Mesothelial cell of epicardium (in vitro differentiated cells): ENCODE measurements around the gene PARP4. TPM values are rescaled to one million over a fixed set of nuclear protein-coding genes. Genes with fewer than 3 reads are reported as not detected.
A peak's percentile ranks its signal among the peaks of the same experiment; 100 is the strongest.
"Not testable (repeated sequence)": the region's sequence is repeated elsewhere in the genome, so short reads cannot be mapped to it uniquely, and the experiment has no call there.

Experiments
- DNase-seq, 2 experiments: peaks; one replicate each; pipeline ENCODE4 v3.0.0; 2021; ENCODE audit warnings: low spot score in 2 of 2; ENCODE audit not compliant: unreplicated experiment in 2 of 2
- H3K27ac Mint-ChIP-seq: 2 replicates; pipeline ENCODE4 v1.8.0; 2021; ENCODE audit warnings: mixed read lengths
- H3K27me3 Mint-ChIP-seq: 2 replicates; pipeline ENCODE4 v1.8.0; 2021; ENCODE audit warnings: low read depth, mixed read lengths
- H3K36me3 Mint-ChIP-seq: 2 replicates; pipeline ENCODE4 v1.8.0; 2021; ENCODE audit warnings: mixed read lengths
- H3K4me1 Mint-ChIP-seq: 2 replicates; pipeline ENCODE4 v1.8.0; 2021; ENCODE audit warnings: mixed read lengths
- H3K4me3 Mint-ChIP-seq: 2 replicates; pipeline ENCODE4 v1.8.0; 2021; ENCODE audit warnings: mild to moderate bottlenecking, moderate library complexity, mixed read lengths
- H3K9me3 Mint-ChIP-seq: 2 replicates; pipeline ENCODE4 v1.8.0; 2021; ENCODE audit warnings: mixed read lengths
- total RNA-seq: library from RNA; stranded (reverse); gene quantifications from 3 replicates; pipeline ENCODE4 v1.2.1, GENCODE V29; 2021
- TF ChIP-seq, protein P1 (sequence below): fragments of 200-600 bp; sonication (generic); IDR thresholded peaks from one replicate; pipeline ENCODE4 v1.5.0; 2021; ENCODE audit warnings: antibody characterized with exemption; ENCODE audit not compliant: unreplicated experiment

The PARP4 gene
- 42.8 to 44.2 TPM (median 43.1 TPM) in 3 replicates for total RNA-seq

DNA sequence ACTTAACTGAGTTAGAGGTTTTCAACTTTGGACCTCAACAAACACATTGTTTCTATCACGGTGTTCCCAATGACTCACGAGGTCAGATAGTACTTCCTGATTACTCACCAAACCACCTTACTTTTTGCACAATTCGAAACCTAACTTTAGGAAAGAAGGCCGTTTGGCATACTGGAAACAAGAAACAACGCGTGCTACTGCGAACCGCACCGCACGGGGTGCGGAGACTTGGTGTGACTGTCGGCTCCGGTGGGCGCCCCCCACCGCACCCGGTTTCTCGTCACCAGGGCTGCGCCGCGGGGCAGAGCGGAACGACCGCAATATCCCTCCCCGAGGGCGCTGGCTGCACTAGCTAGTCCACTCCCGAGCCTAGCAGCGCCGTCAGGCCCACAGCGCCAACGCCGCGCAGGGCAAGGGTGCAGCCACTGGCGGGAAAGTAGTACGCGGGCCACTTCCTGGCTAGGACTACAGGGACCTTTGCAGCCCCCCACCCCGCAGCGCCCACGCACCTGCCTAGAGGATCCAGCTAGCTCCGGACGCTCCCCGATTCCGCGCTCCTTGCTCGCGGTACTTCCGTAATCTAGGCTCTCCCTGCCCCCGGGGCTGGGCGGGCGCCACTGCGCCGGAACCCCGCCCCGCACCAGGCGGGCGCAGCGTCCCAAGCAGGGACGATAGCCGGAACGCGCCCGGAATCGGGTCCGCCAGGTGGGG lies at the start of gene PARP4:
Gene PARP4 (minus strand): TSS at position 582 of the 711 bp plus-strand sequence. CDS start 9,002 bp downstream, outside the sequence.
- Mint-ChIP-seq H3K4me1 (peaks cover 21% of the 10 kb centered on the region), H3K36me3 (peaks cover 6% of the 10 kb centered on the region), H3K9me3 (no peaks in the 10 kb centered on the region), H3K27me3 (peaks cover 5% of the 10 kb centered on the region), H3K27ac (peak within 1 kb of the TSS; percentile 84), H3K4me3 (peak within 1 kb of the TSS; percentile 76)
- peak; percentile 53 to 78 for DNase-seq
- TF ChIP-seq, protein P1, sequence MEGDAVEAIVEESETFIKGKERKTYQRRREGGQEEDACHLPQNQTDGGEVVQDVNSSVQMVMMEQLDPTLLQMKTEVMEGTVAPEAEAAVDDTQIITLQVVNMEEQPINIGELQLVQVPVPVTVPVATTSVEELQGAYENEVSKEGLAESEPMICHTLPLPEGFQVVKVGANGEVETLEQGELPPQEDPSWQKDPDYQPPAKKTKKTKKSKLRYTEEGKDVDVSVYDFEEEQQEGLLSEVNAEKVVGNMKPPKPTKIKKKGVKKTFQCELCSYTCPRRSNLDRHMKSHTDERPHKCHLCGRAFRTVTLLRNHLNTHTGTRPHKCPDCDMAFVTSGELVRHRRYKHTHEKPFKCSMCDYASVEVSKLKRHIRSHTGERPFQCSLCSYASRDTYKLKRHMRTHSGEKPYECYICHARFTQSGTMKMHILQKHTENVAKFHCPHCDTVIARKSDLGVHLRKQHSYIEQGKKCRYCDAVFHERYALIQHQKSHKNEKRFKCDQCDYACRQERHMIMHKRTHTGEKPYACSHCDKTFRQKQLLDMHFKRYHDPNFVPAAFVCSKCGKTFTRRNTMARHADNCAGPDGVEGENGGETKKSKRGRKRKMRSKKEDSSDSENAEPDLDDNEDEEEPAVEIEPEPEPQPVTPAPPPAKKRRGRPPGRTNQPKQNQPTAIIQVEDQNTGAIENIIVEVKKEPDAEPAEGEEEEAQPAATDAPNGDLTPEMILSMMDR, result no peak

DNA sequence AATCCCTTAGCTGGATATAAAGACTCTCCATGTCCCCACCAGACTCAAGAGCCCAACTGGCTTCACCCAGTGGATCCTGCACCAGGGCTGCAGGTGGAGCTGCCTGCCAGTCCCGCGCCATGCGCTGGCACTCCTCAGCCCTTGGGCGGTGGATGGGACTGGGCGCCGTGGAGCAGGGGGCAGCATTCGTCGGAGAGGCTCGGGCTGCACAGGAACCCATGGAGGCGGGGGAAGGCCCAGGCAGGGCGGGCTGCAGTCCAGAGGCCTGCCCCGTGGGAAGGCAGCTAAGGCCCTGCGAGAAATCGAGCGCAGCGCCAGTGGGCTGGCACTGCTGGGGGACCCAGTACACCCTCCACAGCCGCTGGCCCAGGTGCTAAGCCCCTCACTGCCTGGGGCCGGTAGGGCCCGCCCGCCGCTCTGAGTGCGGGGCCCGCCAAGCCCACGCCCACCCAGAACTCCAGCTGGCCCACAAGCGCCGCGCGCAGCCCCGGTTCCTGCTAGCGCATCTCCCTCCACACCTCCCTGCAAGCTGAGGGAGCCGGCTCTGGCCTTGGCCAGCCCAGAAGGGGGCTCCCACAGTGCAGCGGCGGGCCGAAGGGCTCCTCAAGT lies 48.1 kb upstream of the PARP4 start:
- H3K9me3 Mint-ChIP-seq, H3K27me3 Mint-ChIP-seq, H3K27ac Mint-ChIP-seq, H3K4me1 Mint-ChIP-seq, H3K36me3 Mint-ChIP-seq, DNase-seq, H3K4me3 Mint-ChIP-seq: not testable (repeated sequence)

DNA sequence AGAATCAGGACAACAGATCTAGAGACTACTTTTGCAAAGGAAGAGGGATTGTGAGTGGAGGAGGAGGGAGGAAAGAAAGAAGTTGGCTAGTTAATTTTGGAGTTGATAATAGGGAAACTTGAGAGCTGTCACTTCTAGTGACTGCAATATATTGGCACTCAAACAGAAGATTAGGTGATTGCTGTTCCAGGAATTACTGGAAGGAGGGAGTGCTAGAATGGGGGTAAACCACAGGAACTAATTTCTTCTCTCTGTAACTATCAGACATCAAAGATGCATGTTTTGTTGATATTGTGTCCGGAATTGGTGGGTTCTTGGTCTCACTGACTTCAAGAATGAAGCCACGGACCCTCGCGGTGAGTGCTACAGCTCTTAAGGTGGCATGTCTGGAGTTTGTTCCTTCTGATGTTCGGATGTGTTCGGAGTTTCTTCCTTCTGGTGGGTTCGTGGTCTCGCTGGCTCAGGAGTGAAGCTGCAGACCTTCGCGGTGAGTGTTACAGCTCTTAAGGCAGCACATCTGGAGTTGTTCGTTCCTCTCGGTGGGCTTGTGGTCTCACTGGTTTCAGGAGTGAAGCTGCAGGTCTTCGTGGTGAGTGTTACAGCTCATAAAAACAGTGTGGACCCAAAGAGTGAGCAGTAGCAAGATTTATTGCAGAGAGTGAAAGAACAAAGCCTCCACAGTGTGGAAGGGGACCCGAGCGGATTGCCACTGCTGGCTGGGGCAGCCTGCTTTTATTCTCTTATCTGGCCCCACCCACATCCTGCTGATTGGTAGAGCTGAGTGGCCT lies 47.0 kb upstream of the PARP4 start:
- not testable (repeated sequence) for H3K4me3 Mint-ChIP-seq, H3K27ac Mint-ChIP-seq, H3K36me3 Mint-ChIP-seq, H3K4me1 Mint-ChIP-seq, H3K9me3 Mint-ChIP-seq, DNase-seq, H3K27me3 Mint-ChIP-seq

DNA sequence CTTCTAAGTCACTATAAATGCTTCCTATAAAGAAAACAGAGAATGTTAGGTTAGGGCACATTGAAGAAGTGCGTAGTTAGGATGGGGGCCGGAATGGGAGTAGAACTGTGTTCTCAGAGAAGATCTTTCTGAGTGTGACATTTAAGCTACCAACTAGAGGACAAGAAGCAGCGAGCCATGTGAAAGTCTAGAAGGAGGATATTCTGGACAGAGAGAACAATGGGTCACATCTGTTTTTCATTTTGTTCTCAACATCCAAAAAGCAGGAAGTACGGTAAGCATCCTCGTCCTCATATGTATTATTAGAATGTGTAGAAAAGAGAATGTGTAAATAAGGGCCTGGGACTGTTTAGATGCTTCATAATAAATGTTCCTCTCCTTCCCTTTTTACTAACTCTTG lies 44.5 kb upstream of the PARP4 start:
- TF ChIP-seq, protein P1, result no peak
- Mint-ChIP-seq H3K27me3 (peaks cover 14% of the 10 kb centered on the region), H3K36me3 (no peaks in the 10 kb centered on the region), H3K4me3 (no peak overlapping the region), H3K9me3 (peaks cover 12% of the 10 kb centered on the region), H3K27ac (no peak overlapping the region), H3K4me1 (no peaks in the 10 kb centered on the region)
- DNase-seq, result no peak

DNA sequence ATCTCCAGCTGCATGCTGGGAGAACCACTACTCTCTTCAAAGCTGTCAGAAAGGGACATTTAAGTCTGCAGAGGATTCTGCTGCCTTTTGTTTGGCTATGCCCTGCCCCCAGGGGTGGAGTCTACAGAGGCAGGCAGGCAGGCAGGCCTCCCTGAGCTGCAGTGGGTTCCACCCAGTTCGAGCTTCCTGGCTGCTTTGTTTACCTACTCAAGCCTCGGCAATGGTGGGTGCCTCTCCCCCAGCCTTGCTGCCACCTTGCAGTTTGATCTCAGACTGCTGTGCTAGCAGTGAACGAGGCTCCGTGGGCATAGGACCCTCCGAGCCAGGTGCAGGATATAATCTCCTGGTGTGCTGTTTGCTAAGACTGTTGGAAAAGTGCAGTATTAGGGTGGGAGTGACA lies 41.3 kb upstream of the PARP4 start:
- not testable (repeated sequence) for H3K4me1 Mint-ChIP-seq, DNase-seq, H3K4me3 Mint-ChIP-seq, H3K36me3 Mint-ChIP-seq, H3K27ac Mint-ChIP-seq
- peaks cover 22% of the 10 kb centered on the region for H3K9me3 Mint-ChIP-seq
- H3K27me3 Mint-ChIP-seq, result peaks cover 19% of the 10 kb centered on the region

DNA sequence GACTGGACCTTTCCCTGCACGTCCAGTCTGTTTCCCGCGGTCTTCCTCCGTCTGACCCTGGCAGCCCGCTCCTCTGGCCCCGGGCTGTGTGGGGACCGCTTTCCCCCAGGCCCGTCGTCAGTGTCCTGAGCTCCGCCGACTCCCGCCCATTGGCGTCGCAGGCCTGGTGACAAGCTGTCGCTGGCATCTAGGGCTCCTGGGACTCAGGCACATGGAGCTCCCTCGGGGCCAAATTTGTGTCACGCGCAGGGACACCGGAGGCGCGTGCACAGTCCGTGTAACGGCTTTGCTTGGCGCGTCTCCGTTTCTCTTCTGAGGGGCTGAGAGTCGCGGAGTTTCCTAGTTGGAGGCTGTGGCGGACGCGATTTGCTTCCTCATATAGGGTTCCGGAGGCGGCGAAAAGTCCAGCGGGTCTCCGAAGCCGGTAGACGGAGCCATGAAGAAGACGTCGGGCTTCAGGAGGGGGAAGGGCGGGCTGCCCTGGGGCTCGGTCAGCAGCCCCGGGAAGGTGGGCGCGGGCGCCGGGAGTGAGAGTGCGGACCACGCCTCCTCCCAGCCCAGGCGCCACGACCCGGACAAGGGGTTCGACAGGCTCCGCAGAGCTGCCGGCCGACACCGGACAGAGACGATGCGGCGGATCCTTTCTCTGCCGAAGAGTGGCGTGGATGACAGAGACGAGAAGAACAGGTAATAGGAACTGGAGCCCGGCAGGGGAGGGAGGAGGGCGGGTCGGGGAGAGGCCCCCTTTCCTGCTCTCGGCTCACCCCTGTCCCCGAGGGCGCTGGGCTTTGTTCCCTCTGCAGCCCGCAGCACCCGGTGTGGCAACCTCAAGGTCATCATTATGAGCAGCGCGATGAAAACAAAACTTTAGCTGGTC lies 29.1 kb upstream of the PARP4 start:
- DNase-seq, H3K27ac Mint-ChIP-seq, H3K9me3 Mint-ChIP-seq, H3K36me3 Mint-ChIP-seq, H3K4me1 Mint-ChIP-seq: not testable (repeated sequence)
- Mint-ChIP-seq H3K4me3 (peak overlapping the region; percentile 76), H3K27me3 (peaks cover 75% of the 10 kb centered on the region)

DNA sequence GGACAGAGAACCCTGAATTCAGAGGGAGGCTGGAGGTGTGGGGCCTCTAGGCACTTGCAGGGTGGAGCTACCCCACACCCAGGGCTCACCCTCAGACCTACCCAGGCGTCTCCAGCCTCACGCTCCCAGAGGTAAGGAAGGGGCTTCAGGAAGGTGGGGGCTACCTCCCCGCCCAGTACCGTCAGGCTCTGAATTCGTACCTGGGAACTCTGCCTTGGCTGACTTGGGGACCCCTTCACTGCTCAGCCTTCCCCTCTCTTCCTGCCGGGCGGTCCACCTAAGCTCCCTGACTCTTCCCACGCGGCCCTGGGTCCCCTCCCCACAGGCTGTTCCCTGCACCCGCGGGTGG lies 28.5 kb upstream of the PARP4 start:
- Mint-ChIP-seq H3K4me1 (peaks cover 4% of the 10 kb centered on the region), H3K27ac (no peak overlapping the region), H3K9me3 (no peaks in the 10 kb centered on the region), H3K4me3 (peak overlapping the region; percentile 76), H3K36me3 (no peaks in the 10 kb centered on the region), H3K27me3 (peaks cover 73% of the 10 kb centered on the region)
- TF ChIP-seq, protein P1, result no peak
- DNase-seq, result no peak
